ENCODE data around the gene PTPRM.

GRCh38 chr18:7584646-7585275 is 17.6 kb downstream of the PTPRM start:
- TF ChIP-seq CTCF (IDR thresholded peaks at IDR 0.05) (no peak), POLR2A (IDR thresholded peaks at IDR 0.05) (no peak)
